Thyroid gland (tissue), 4 donors: ENCODE data around the gene ZGPAT. TPM values are rescaled to one million over a fixed set of nuclear protein-coding genes. Genes with fewer than 3 reads are reported as not detected.

Experiments
- DNase-seq, 2 donors: peaks; one replicate each; pipeline ENCODE4 v3.0.0-alpha.2; 2019
- H3K27ac ChIP-seq, 3 donors: fragments of 200-600 bp; sonication (generic); 1 replicate in 2 of 3; 2 replicates in 1 of 3; pipeline ENCODE4 v1.5.1; 2016 to 2019; ENCODE audit warnings: mild to moderate bottlenecking in 1 of 3, moderate library complexity in 1 of 3
- H3K27me3 ChIP-seq: fragments of 200-600 bp; sonication (generic); one replicate; pipeline ENCODE4 v1.5.1; 2019
- H3K36me3 ChIP-seq, 2 donors: fragments of 200-600 bp; sonication (generic); one replicate each; pipeline ENCODE4 v1.5.1; 2016 to 2019
- H3K4me1 ChIP-seq, 2 donors: fragments of 200-600 bp; sonication (generic); one replicate each; pipeline ENCODE4 v1.5.1; 2017 to 2019
- H3K4me3 ChIP-seq, 3 donors: fragments of 200-600 bp; sonication (generic); replicated peaks in 1 of 3; 1 replicate in 2 of 3; 2 replicates in 1 of 3; pipeline ENCODE4 v1.5.1; 2016; ENCODE audit warnings: mild to moderate bottlenecking in 1 of 3
- H3K9me3 ChIP-seq: fragments of 200-600 bp; sonication (generic); one replicate; pipeline ENCODE4 v1.5.1; 2017
- POLR2A ChIP-seq, 2 donors: fragments of 450-650 bp; IDR thresholded peaks; one replicate each; pipeline ENCODE4 v1.6.1; 2017; ENCODE audit warnings: antibody characterized with exemption in 2 of 2, mild to moderate bottlenecking in 2 of 2, moderate library complexity in 1 of 2
- WGBS, 2 donors: methylation state at CpG; one replicate each; pipeline ENCODE4 v1.1.5; 2017; 5-methylcytosine and 5-hydroxymethylcytosine counted together
- intact Hi-C: fragments of 100-400 bp; cut with DNase I; formaldehyde crosslinking; loops from one replicate; pipeline ENCODE4 v1.15.1; 2023
- total RNA-seq, 4 donors: library from RNA; depleted of rRNA; stranded (reverse); fragments of >200 nt; gene quantifications; one replicate each; pipeline ENCODE4 v1.2.3, GENCODE V29; 2016
- TF ChIP-seq, protein P1 (sequence below), 6 experiments: fragments of 200-600 bp in 3 of 6; fragments of 450-650 bp in 3 of 6; sonication (generic) in 3 of 6; IDR thresholded peaks; one replicate each; pipeline ENCODE4 v1.5.1; 2016 to 2019; ENCODE audit warnings: antibody characterized with exemption in 6 of 6, mild to moderate bottlenecking in 2 of 6, inconsistent platforms in 1 of 6, moderate library complexity in 1 of 6

The ZGPAT gene
- total RNA-seq, 4 donors from 2014 or later: 27.7 to 36.3 (median 30.0) TPM

DNA sequence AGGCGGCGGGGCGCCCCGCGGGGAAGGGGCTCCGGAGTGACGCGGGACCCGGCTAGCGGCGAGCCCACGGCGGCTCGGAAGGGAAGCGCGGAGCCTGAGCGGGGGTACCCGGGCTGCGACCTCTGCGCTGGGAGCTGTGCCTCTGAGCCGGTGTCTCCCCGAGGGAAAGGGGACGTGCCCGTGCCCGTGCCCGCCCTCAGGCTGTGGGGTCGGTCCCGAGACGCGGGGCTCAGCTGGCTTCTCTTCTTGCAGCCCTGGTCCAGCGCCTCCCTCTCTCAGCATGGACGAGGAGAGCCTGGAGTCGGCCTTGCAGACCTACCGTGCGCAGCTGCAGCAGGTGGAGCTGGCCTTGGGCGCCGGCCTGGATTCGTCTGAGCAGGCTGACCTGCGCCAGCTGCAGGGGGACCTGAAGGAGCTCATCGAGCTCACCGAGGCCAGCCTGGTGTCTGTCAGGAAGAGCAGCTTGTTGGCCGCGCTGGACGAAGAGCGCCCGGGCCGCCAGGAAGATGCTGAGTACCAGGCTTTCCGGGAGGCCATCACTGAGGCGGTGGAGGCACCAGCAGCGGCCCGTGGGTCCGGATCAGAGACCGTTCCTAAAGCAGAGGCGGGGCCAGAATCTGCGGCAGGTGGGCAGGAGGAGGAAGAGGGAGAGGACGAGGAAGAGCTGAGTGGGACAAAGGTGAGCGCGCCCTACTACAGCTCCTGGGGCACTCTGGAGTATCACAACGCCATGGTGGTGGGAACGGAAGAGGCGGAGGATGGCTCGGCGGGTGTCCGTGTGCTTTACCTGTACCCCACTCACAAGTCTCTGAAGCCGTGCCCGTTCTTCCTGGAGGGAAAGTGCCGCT, 686 bp downstream of the ZGPAT start:
- Histone ChIP-seq H3K9me3 (no peaks in the 10 kb centered on the region), H3K27ac (peak overlapping the region in 2 of 3 donors; percentile 15 to 80), H3K4me1 (peaks cover 18 to 20% of the 10 kb centered on the region in 2 donors), H3K36me3 (peaks cover 8 to 28% of the 10 kb centered on the region in 2 donors), H3K27me3 (no peaks in the 10 kb centered on the region), H3K4me3 (peak overlapping the region; percentile 80 to 93 (median 88))
- 35 to 36% methylated on average over 35 to 42 of the region's 67 CpGs for WGBS, 2 donors
- intact Hi-C loops: no loop called here
- TF ChIP-seq, protein P1, sequence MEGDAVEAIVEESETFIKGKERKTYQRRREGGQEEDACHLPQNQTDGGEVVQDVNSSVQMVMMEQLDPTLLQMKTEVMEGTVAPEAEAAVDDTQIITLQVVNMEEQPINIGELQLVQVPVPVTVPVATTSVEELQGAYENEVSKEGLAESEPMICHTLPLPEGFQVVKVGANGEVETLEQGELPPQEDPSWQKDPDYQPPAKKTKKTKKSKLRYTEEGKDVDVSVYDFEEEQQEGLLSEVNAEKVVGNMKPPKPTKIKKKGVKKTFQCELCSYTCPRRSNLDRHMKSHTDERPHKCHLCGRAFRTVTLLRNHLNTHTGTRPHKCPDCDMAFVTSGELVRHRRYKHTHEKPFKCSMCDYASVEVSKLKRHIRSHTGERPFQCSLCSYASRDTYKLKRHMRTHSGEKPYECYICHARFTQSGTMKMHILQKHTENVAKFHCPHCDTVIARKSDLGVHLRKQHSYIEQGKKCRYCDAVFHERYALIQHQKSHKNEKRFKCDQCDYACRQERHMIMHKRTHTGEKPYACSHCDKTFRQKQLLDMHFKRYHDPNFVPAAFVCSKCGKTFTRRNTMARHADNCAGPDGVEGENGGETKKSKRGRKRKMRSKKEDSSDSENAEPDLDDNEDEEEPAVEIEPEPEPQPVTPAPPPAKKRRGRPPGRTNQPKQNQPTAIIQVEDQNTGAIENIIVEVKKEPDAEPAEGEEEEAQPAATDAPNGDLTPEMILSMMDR (IDR thresholded peaks at IDR 0.05): no peak
- no peak for TF ChIP-seq POLR2A (IDR thresholded peaks at IDR 0.05)
- no peak for DNase-seq

DNA sequence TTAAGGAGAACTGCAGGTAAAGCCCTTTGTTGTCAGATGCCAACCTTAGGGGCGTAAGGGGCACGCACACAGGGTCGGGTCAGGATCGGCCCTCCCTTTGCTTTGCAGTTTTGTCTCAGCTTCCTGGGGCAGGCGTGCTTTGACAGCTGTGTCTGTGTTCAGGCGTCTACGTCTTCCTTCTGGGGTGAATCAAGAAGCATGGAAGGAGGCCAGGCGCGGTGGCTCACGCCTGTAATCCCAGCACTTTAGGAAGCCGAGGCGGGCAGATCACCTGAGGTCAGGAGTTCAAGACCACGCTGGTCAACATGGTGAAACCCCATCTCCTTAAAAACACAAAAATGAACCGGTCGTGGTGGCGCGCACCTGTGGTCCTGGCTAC, 1.3 kb downstream of the ZGPAT start:
- H3K27me3 ChIP-seq: no peaks in the 10 kb centered on the region
- peaks cover 8 to 30% of the 10 kb centered on the region in 2 donors for H3K36me3 ChIP-seq
- peaks cover 18 to 20% of the 10 kb centered on the region in 2 donors for H3K4me1 ChIP-seq
- no peak overlapping the region for H3K4me3 ChIP-seq
- no peak for DNase-seq
- WGBS, 2 donors: 93% methylated on average over 17 of the region's 17 CpGs
- H3K27ac ChIP-seq: no peak overlapping the region
- TF ChIP-seq, protein P1 (IDR thresholded peaks at IDR 0.05): no peak
- no peak for TF ChIP-seq POLR2A (IDR thresholded peaks at IDR 0.05)
- intact Hi-C loops: no loop called here
- H3K9me3 ChIP-seq: no peaks in the 10 kb centered on the region

DNA sequence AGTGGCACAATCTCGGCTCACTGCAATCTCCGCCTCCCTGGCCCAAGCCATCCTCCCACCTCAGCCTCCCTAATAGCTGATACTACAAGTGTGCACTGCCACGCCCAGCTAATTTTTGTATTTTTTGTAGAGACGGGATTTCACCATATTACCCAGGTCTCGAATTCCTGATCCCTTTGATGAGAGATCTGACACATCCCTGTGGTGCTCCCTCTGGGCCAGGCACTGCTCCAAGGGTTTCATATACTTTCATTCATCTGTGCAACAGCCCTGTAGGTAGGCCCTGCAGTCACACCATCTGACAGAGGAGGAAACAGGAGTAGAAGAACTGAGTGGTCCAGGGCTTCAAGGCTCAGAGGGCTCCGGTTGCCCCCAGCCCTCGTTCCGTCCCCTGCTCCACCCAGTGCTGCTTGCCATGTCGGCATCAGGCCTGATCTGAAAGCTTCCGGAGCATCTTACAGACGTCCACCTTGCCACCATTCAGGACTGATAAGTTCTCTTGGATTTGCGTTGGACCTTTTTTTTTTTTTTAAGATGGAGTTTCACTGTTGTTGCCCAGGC, 3.3 kb downstream of the ZGPAT start:
- H3K4me3 ChIP-seq: no peak overlapping the region
- H3K4me1 ChIP-seq: peaks cover 18 to 20% of the 10 kb centered on the region in 2 donors
- H3K36me3 ChIP-seq: peaks cover 8 to 21% of the 10 kb centered on the region in 2 donors
- WGBS, 2 donors: 87 to 90% methylated on average over 12 of the region's 12 CpGs
- no peak for DNase-seq
- no peak overlapping the region for H3K27ac ChIP-seq
- no peaks in the 10 kb centered on the region for H3K27me3 ChIP-seq
- TF ChIP-seq, protein P1 (IDR thresholded peaks at IDR 0.05): no peak
- no peak for TF ChIP-seq POLR2A (IDR thresholded peaks at IDR 0.05)
- no peaks in the 10 kb centered on the region for H3K9me3 ChIP-seq
- intact Hi-C loops: no loop called here

DNA sequence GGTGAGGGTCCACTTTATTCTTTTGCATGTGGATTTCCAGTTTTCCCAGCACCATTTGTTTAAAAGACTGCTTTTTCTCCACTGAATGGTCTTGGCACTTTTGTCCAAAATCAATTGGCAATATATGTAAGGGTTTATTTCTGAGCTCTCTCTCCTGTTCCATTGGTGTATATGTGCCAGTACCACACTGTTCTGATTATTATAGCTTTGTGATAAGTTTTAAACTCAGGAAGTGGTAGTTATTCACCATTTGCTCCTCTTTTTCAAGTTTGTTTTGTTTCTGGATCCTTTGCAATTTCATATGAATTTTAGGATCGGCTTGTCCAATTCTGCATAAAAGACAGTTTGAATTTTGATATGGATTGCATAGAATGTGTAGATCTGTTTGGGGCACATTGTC, 4.4 kb downstream of the ZGPAT start:
- Histone ChIP-seq H3K27me3 (no peaks in the 10 kb centered on the region), H3K4me1 (peaks cover 7 to 11% of the 10 kb centered on the region in 2 donors), H3K36me3 (peaks cover 8 to 21% of the 10 kb centered on the region in 2 donors), H3K9me3 (no peaks in the 10 kb centered on the region), H3K27ac (no peak overlapping the region), H3K4me3 (no peak overlapping the region)
- 100% methylated on average over 1 of the region's 1 CpG for WGBS, 2 donors
- no peak for DNase-seq
- TF ChIP-seq, protein P1 (IDR thresholded peaks at IDR 0.05): no peak
- TF ChIP-seq POLR2A (IDR thresholded peaks at IDR 0.05): no peak
- intact Hi-C loops: no loop called here

DNA sequence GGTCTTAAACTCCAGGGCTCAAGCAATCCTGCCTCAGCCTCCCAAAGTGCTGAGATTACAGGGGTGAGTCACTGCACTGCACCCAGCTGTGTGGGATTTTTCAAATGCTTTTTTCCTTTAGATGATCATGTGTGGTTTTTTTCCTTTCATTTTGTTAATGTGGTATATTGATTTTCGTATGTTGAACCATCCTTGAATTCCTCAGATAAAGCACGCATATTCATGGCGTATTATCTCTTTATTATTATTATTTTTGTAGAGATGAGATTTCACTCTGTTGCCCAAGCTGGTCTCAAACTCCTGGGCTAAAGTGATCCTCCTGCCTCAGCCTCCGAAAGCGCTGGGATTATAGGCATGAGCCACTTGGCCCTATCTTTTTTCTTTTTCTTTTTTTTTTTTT, 7.0 kb downstream of the ZGPAT start:
- intact Hi-C loops: no loop called here
- no peaks in the 10 kb centered on the region for H3K4me1 ChIP-seq
- WGBS, 2 donors: 98% methylated on average over 5 of the region's 5 CpGs
- no peak overlapping the region for H3K4me3 ChIP-seq
- DNase-seq: no peak
- H3K9me3 ChIP-seq: no peaks in the 10 kb centered on the region
- no peak for TF ChIP-seq POLR2A (IDR thresholded peaks at IDR 0.05)
- TF ChIP-seq, protein P1 (IDR thresholded peaks at IDR 0.05): no peak
- H3K27ac ChIP-seq: no peak overlapping the region
- H3K27me3 ChIP-seq: no peaks in the 10 kb centered on the region
- peaks cover 16 to 19% of the 10 kb centered on the region in 2 donors for H3K36me3 ChIP-seq
